ENCODE data around the gene MCHR1. TPM values are rescaled to one million over a fixed set of nuclear protein-coding genes. Genes with fewer than 3 reads are reported as not detected.

Gene MCHR1
- polyA plus RNA-seq, 3 donors, result 0.16 to 0.43 (median 0.17) TPM

- no peak for DNase-seq (ENCODE audit: low read depth in 3 of 3, low spot score in 2 of 3)
Observed at GRCh38 chr22:40721266-40721665, 42.0 kb downstream of the MCHR1 start.

- no peak for DNase-seq (ENCODE audit: low read depth in 3 of 3, low spot score in 2 of 3)
Observed at GRCh38 chr22:40723396-40723933, 44.2 kb downstream of the MCHR1 start.

GRCh38 chr22:40726514-40726913, 47.2 kb downstream of the MCHR1 start:
- DNase-seq (ENCODE audit: low read depth in 3 of 3, low spot score in 2 of 3), result no peak

GRCh38 chr22:40727070-40727963, 48.0 kb downstream of the MCHR1 start:
- no peak for DNase-seq (ENCODE audit: low read depth in 3 of 3, low spot score in 2 of 3)

GRCh38 chr22:40727964-40728615, 48.8 kb downstream of the MCHR1 start:
- no peak for DNase-seq (ENCODE audit: low read depth in 3 of 3, low spot score in 2 of 3)

GRCh38 chr22:40728731-40729189, 49.5 kb downstream of the MCHR1 start:
- no peak for DNase-seq (ENCODE audit: low read depth in 3 of 3, low spot score in 2 of 3)

GRCh38 chr22:40729284-40729683, 50.0 kb downstream of the MCHR1 start:
- DNase-seq (ENCODE audit: low read depth in 3 of 3, low spot score in 2 of 3), result no peak

Other genes with a start within 250 kb of the MCHR1 start
- gene MRTFA, start 42.8 kb upstream of the MCHR1 start, polyA plus RNA-seq (ENCODE audit: insufficient read length in 3 of 3), result 10 to 100 TPM; 17.2 to 21.4 (median 20.4) TPM
- 10 to 100 TPM; 42.5 to 42.9 (median 42.5) TPM for gene SLC25A17, start 139.9 kb downstream of the MCHR1 start, polyA plus RNA-seq (ENCODE audit: insufficient read length in 3 of 3)
- gene ST13, start 177.2 kb downstream of the MCHR1 start, polyA plus RNA-seq (ENCODE audit: insufficient read length in 3 of 3), result 100 to 1,000 TPM; 702 to 764 (median 731) TPM
- 10 to 100 TPM; 12.6 to 24.8 (median 23.2) TPM for gene XPNPEP3, start 177.7 kb downstream of the MCHR1 start, polyA plus RNA-seq (ENCODE audit: insufficient read length in 3 of 3)
- under 1 TPM; 0.32 to 0.33 (median 0.33) TPM for gene DNAJB7, start 182.6 kb downstream of the MCHR1 start, polyA plus RNA-seq (ENCODE audit: insufficient read length in 3 of 3)

Data from right renal cortex interstitium (tissue), 3 donors.